PC-9 (cell line): Measurements from ENCODE around the gene TIGD4. TPM values are rescaled to one million over a fixed set of nuclear protein-coding genes. Genes with fewer than 3 reads are reported as not detected.

Experiments used
- BruUV-seq: library from RNA; stranded (reverse); fragments of 400-500 nt; replicated peaks from 2 replicates; lab custom pipeline; 2021; lab: Mats Ljungman, UMichigan
- CTCF ChIA-PET: fragments of 300-600 bp; sonication (Branson Sonifier 250); formaldehyde crosslinking; loops from one replicate; lab custom pipeline; 2022; ENCODE audit warnings: antibody characterized with exemption; lab: Charles Lee
- POLR2A ChIA-PET: fragments of 300-600 bp; sonication (Branson Sonifier 250); formaldehyde crosslinking; loops from one replicate; lab custom pipeline; 2022; ENCODE audit warnings: antibody characterized with exemption; ENCODE audit not compliant: unreplicated experiment; lab: Charles Lee
- DNase-seq, 2 experiments: peaks; one replicate each; pipeline versions ENCODE4 v3.0.0 to v3.0.0-alpha.2; 2015 to 2022; ENCODE audit warnings: mixed read lengths in 1 of 2
- H2AFZ ChIP-seq: fragments of 200-600 bp; sonication (generic); 2 replicates; pipeline ENCODE4 v1.8.1; 2017; ENCODE audit warnings: antibody characterized with exemption
- H3F3A ChIP-seq: fragments of 200-600 bp; sonication (generic); 2 replicates; pipeline ENCODE4 v1.8.1; 2017; ENCODE audit warnings: antibody characterized with exemption, mild to moderate bottlenecking, low read depth; ENCODE audit not compliant: insufficient read depth
- H3K27ac ChIP-seq: fragments of 200-600 bp; sonication (generic); 2 replicates; pipeline ENCODE4 v1.6.1; 2016; ENCODE audit warnings: mixed run types
- H3K27me3 ChIP-seq: fragments of 200-600 bp; sonication (generic); 2 replicates; pipeline ENCODE4 v1.6.1; 2016; ENCODE audit warnings: low read depth, mixed run types; ENCODE audit not compliant: insufficient read depth
- H3K36me3 ChIP-seq: fragments of 200-600 bp; sonication (generic); 2 replicates; pipeline ENCODE4 v1.6.1; 2016; ENCODE audit warnings: low read depth, mixed run types
- H3K4me1 ChIP-seq: fragments of 200-600 bp; sonication (generic); replicated peaks from 2 replicates; pipeline ENCODE4 v1.6.1; 2016; ENCODE audit warnings: mixed run types; ENCODE audit not compliant: insufficient read depth
- H3K4me2 ChIP-seq: fragments of 200-600 bp; sonication (generic); 2 replicates; pipeline ENCODE4 v1.6.1; 2017; ENCODE audit warnings: mixed run types
- H3K4me3 ChIP-seq: fragments of 200-600 bp; sonication (generic); 2 replicates; pipeline ENCODE4 v1.6.1; 2016; ENCODE audit warnings: mixed run types
- H3K79me2 ChIP-seq: fragments of 200-600 bp; sonication (generic); 2 replicates; pipeline ENCODE4 v1.6.1; 2017; ENCODE audit warnings: low read depth, mixed run types
- H3K9me2 ChIP-seq: fragments of 200-600 bp; sonication (generic); 2 replicates; pipeline ENCODE4 v1.8.1; 2017; ENCODE audit warnings: mild to moderate bottlenecking; ENCODE audit not compliant: insufficient read depth
- H3K9me3 ChIP-seq: fragments of 200-600 bp; sonication (generic); 2 replicates; pipeline ENCODE4 v1.8.1; 2016; ENCODE audit warnings: low read depth; ENCODE audit not compliant: insufficient read depth
- H4K20me1 ChIP-seq: fragments of 200-600 bp; sonication (generic); 2 replicates; pipeline ENCODE4 v1.8.1; 2017; ENCODE audit not compliant: insufficient read depth
- EZH2 ChIP-seq: fragments of 200-600 bp; sonication (generic); IDR thresholded peaks from 2 replicates; pipeline ENCODE4 v1.8.0; 2017; ENCODE audit warnings: antibody characterized with exemption, low read depth
- intact Hi-C: fragments of 100-400 bp; cut with micrococcal nuclease; formaldehyde crosslinking; loops from one replicate; pipeline ENCODE4 v1.10.0; 2022; ENCODE audit not compliant: unreplicated experiment
- total RNA-seq: library from RNA; stranded (reverse); gene quantifications from 2 replicates; pipeline ENCODE4 v1.2.3, GENCODE V29; 2021
- TF ChIP-seq, protein P1 (sequence below): fragments of 200-600 bp; sonication (generic); conservative IDR thresholded peaks from 2 replicates; pipeline ENCODE4 v1.6.1; 2017; ENCODE audit warnings: mixed run types, antibody characterized with exemption, mild to moderate bottlenecking, moderate library complexity

The TIGD4 gene
- total RNA-seq, 1 experiment from 2014 or later: 0.70 TPM

DNA sequence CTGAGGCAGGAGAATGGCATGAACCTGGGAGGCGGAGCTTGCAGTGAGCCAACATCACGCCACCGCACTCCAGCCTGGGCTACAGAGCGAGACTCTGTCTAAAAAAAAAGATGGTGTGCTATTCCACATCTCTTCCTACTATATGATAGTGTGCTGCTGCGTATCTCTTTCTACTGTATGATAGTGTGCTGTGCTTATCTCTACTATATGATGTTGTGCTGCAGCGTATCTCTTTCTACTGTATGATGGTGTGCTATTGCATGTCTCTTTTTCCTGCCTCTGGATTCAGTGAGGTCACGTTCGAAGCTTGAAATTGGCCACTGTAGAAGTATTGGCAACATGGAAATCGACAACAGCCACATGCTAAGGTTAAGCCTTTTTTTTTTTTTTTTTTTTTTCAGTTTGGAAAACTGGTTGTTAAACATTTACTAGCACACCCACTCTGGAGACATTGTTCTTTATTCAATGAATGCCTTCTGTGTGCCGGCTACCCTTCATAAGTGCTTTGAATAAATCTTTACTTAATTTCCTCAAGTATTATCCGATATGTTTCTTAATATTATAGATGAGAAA lies 31.3 kb upstream of the TIGD4 start:
- BruUV-seq: no TSS peak
- Histone ChIP-seq H3K27ac (no peak overlapping the region), H2AFZ (no peak overlapping the region), H3K36me3 (no peaks in the 10 kb centered on the region; the same call in 1 of the 2 replicates), H3F3A (peaks cover under 1% of the 10 kb centered on the region; the same call in 1 of the 2 replicates), H3K9me2 (no peaks in the 10 kb centered on the region), H3K79me2 (peaks cover 17% of the 10 kb centered on the region), H3K4me2 (no peak overlapping the region), H3K4me3 (no peak overlapping the region), H4K20me1 (peaks cover 4% of the 10 kb centered on the region; the same call in 1 of the 2 replicates), H3K27me3 (no peaks in the 10 kb centered on the region), H3K9me3 (no peaks in the 10 kb centered on the region), H3K4me1 (peaks cover 11% of the 10 kb centered on the region)
- DNase-seq: no peak
- ChIA-PET CTCF (no interaction called here), POLR2A (no interaction called here)
- TF ChIP-seq, protein P1, sequence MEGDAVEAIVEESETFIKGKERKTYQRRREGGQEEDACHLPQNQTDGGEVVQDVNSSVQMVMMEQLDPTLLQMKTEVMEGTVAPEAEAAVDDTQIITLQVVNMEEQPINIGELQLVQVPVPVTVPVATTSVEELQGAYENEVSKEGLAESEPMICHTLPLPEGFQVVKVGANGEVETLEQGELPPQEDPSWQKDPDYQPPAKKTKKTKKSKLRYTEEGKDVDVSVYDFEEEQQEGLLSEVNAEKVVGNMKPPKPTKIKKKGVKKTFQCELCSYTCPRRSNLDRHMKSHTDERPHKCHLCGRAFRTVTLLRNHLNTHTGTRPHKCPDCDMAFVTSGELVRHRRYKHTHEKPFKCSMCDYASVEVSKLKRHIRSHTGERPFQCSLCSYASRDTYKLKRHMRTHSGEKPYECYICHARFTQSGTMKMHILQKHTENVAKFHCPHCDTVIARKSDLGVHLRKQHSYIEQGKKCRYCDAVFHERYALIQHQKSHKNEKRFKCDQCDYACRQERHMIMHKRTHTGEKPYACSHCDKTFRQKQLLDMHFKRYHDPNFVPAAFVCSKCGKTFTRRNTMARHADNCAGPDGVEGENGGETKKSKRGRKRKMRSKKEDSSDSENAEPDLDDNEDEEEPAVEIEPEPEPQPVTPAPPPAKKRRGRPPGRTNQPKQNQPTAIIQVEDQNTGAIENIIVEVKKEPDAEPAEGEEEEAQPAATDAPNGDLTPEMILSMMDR: no peak
- no peak for TF ChIP-seq EZH2
- intact Hi-C loops: no loop called here

GRCh38 chr4:152808670-152809069 lies 29.1 kb upstream of the TIGD4 start:
- no peak for DNase-seq
- ChIA-PET POLR2A (no interaction called here), CTCF (no interaction called here)
- H3K4me1 ChIP-seq: peaks cover 21% of the 10 kb centered on the region
- H3F3A ChIP-seq: peaks cover 7% of the 10 kb centered on the region; the same call in 1 of the 2 replicates
- H3K4me3 ChIP-seq: no peak overlapping the region
- H3K4me2 ChIP-seq: no peak overlapping the region
- H3K79me2 ChIP-seq: peaks cover 17% of the 10 kb centered on the region
- no peak overlapping the region for H2AFZ ChIP-seq
- H3K36me3 ChIP-seq: no peaks in the 10 kb centered on the region; the same call in 1 of the 2 replicates
- no TSS peak for BruUV-seq
- no peaks in the 10 kb centered on the region for H3K27me3 ChIP-seq
- no peak for TF ChIP-seq EZH2
- TF ChIP-seq, protein P1: no peak
- no peak overlapping the region for H3K27ac ChIP-seq
- H3K9me3 ChIP-seq: no peaks in the 10 kb centered on the region
- no peaks in the 10 kb centered on the region for H3K9me2 ChIP-seq
- intact Hi-C loops: no loop called here
- peaks cover 4% of the 10 kb centered on the region; the same call in 1 of the 2 replicates for H4K20me1 ChIP-seq

- peaks cover 17% of the 10 kb centered on the region for H3K79me2 ChIP-seq
- H3F3A ChIP-seq: peaks cover 7% of the 10 kb centered on the region; the same call in 1 of the 2 replicates
- TF ChIP-seq EZH2: no peak
- TF ChIP-seq, protein P1: no peak
- H2AFZ ChIP-seq: no peak overlapping the region
- no peaks in the 10 kb centered on the region; the same call in 1 of the 2 replicates for H3K36me3 ChIP-seq
- H3K9me3 ChIP-seq: no peaks in the 10 kb centered on the region
- no peak for DNase-seq
- no TSS peak for BruUV-seq
- H3K9me2 ChIP-seq: no peaks in the 10 kb centered on the region
- peaks cover 21% of the 10 kb centered on the region for H3K4me1 ChIP-seq
- H3K27me3 ChIP-seq: no peaks in the 10 kb centered on the region
- no peak overlapping the region for H3K4me3 ChIP-seq
- intact Hi-C loops: no loop called here
- H3K27ac ChIP-seq: no peak overlapping the region
- POLR2A ChIA-PET: no interaction called here
- CTCF ChIA-PET: interaction anchor here (0.6 kb wide), 2 partner anchors 306 to 750 kb away, joined by 4 read pairs; no protein-coding TSS in a partner anchor
- H4K20me1 ChIP-seq: peaks cover 4% of the 10 kb centered on the region
- H3K4me2 ChIP-seq: no peak overlapping the region
These were observed 27.8 kb upstream of the TIGD4 start for GRCh38 chr4:152807294-152807829.
